Fibroblast of pulmonary artery (primary cell): Measurements from ENCODE around the gene WDFY1.

ENCODE experiments used
- DNase-seq: peaks from one replicate; pipeline ENCODE4 v3.0.0-alpha.2; 2010; ENCODE audit warnings: low read depth
- H3K4me3 ChIP-seq: replicated peaks from 2 replicates; pipeline ENCODE4 v1.5.1; 2011; ENCODE audit warnings: low read depth, mild to moderate bottlenecking, control low read depth, low read length, moderate library complexity
- TF ChIP-seq, protein P1 (sequence below): IDR thresholded peaks from 2 replicates; pipeline ENCODE4 v1.5.1; 2011; ENCODE audit warnings: mild to moderate bottlenecking, control low read depth, low read length, inconsistent platforms; ENCODE audit errors: missing control alignments

WDFY1 gene

DNA sequence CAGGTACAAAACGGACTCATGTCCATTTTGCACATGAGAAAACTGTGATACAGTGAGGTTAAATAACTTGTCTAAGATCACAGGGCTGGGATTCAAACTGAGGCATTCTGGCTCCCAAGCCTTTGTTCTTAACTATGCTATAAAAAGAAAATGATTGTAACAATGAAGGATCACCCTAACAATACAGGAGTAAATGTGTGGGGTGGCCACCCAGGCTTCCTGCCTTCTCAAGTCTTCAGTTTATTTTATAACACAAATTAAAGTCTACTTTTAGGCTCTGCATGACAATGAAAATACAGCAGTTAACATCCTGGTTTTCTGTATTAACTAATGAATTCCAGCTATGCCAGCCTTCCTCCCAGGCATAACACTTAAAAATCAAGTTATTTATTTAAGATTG, 7.6 kb downstream of the WDFY1 start:
- no peak for DNase-seq
- H3K4me3 ChIP-seq, result no peak overlapping the region
- TF ChIP-seq, protein P1, sequence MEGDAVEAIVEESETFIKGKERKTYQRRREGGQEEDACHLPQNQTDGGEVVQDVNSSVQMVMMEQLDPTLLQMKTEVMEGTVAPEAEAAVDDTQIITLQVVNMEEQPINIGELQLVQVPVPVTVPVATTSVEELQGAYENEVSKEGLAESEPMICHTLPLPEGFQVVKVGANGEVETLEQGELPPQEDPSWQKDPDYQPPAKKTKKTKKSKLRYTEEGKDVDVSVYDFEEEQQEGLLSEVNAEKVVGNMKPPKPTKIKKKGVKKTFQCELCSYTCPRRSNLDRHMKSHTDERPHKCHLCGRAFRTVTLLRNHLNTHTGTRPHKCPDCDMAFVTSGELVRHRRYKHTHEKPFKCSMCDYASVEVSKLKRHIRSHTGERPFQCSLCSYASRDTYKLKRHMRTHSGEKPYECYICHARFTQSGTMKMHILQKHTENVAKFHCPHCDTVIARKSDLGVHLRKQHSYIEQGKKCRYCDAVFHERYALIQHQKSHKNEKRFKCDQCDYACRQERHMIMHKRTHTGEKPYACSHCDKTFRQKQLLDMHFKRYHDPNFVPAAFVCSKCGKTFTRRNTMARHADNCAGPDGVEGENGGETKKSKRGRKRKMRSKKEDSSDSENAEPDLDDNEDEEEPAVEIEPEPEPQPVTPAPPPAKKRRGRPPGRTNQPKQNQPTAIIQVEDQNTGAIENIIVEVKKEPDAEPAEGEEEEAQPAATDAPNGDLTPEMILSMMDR, result no peak

DNA sequence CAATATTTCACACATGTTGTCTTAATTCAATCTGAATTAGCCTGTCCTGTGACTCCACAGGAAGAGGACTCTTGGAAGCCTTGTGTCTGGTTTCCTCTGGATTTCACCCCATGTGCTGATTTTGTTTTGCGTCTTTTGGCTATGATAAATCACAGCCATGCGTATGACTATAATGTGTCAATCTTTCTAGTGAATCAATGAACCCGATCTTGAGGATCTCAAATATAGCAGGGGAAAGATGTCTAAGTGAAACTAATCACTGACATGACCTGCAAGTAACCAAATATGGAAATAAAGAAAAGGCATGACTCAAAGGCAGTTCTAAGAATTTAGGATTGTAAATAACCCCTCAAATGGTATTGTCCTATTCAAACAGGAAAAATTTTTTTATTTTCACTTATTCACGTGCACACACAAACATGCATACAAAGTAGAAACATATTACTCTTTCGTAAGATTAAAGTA, 8.2 kb downstream of the WDFY1 start:
- H3K4me3 ChIP-seq, result no peak overlapping the region
- TF ChIP-seq, protein P1, result no peak
- DNase-seq, result no peak

DNA sequence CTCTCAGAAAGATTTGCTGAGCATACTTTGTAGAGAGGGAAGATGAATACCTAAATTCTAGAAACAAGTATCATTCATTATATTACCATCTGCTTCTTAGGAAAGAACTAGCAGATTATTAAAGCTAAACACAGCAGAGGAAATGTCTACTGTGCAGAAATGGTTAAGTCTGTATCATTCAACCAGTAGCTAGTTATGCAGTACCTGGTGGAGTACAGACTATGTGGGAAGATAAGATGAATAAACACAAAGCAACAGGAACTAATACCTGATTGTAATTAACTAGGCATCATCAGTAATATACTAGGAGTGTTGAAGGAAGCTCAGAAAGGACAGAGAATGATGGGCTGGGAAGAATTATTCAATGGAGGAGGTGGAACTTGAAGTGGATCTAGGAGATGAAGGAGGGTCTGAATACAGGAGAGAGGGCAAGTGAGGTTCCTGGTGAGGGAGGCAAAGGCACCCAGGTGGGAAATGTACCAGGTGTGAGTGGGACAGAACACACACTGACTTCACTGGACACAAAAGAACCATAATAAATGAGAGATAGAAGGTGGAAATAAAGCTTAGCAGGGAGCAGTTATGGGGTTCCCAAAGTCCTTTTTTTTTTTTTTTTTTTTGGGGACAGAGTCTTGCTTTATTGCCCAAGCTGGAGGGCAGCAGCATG, 9.5 kb downstream of the WDFY1 start:
- TF ChIP-seq, protein P1, result no peak
- no peak for DNase-seq
- H3K4me3 ChIP-seq, result no peak overlapping the region

DNA sequence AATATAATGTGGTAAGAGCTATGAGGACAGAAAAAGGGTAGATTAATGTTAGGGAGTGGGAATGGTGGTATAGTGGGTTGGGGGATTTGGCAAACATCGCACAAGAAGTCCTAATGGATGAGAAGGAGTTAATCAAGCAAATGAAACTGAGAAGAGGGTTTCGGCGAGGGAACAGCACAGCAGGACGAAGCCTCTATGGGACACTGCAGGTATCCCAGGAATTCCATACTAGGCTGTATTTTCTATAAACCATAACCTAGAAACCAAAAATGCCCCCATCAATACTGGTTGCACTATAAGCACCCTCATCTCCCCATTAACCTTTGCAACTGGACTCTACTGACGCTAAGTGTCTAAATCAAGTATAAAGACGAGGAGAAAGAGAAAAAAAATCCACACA, 10.3 kb downstream of the WDFY1 start:
- no peak overlapping the region for H3K4me3 ChIP-seq
- DNase-seq, result no peak
- TF ChIP-seq, protein P1, result no peak

DNA sequence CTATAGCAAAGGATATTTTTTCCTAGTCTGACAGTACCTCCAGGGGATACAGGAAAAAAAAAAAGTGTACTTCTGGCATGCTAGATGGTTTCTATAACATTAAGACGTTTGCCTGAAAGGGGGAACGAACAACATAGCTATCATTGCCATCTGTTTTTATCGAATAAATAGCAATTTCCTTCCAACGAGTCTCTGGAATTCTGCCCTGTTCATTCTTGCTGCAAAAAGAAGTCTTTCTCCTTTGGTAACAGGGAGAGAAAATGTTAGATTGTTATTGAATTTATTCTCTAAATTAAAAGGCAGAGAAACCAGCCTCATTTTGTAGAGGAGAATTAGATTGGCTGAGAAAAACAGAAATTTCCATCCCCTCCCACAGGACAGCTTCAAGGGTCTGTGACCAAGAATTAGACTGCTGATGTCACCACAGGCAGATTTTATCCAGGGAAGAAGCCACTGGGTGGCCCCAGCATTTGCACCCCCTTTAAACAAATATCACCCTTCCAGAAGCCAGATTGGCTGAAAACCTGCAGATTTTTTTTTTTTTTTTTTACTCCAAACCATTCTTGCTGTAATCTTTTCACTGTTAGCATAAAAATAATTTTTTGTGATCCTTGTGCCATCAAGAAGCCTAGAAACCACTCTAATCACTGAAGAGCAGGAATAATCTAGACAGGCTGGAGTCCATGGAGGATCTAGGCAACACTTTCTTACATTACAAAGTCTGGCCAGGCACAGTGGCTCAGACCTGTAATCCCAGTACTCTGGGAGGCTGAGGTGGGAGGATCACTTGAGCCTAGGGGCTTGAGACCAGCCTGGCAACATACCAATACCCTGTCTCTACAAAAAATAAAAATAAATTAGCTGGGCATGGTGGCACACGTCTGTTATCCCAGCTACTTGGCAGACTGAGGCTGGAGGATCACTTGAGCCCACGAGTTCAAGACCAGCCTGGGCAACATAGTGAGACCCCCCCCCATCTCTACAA, 12.0 kb downstream of the WDFY1 start:
- no peak overlapping the region for H3K4me3 ChIP-seq
- no peak for DNase-seq
- TF ChIP-seq, protein P1, result no peak

DNA sequence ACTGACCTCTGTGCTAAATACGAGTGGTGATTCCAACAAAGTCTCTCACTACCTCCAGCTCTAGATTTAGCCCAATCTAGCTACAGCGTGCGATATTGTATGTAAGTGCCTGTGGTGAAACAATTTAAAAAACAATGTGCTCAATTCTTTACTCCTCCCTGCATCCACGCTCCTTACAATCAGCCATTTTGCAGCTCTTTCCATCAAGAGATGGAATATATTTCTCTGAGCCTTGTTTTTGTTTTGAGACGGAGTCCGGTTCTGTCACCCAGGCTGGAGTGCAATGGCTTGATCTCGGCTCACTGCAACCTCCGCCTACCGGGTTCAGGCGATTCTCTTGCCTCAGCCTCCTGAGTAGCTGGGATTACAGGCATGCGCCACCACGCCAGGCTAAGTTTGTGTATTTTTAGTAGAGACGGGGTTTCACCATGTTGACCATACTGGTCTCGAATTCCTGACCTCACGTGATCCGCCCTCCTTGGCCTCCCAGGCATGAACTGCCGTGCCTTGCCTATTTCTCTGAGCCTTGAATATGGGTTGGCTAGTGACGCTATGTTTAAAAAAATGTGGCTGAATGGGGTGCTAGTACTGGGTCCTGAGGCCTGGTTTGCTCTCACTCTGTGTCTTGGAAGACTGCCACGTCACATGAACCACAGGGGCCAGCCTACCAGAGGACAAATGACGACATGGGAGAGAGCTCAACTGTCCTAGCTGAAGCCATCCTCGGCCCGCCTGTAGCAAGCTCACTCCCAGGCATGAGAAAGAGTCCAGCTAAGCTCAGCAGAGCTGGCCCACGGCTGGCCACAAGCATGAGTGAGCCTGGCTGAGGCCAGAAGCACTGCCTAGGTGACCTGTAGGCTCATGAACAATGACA, 14.8 kb downstream of the WDFY1 start:
- no peak overlapping the region for H3K4me3 ChIP-seq
- no peak for DNase-seq
- TF ChIP-seq, protein P1, result no peak
